Endothelial cell of umbilical vein (primary cell): ENCODE measurements around the gene PAGR1.

Experiments used
- POLR2A ChIP-seq: IDR thresholded peaks from 2 replicates; pipeline ENCODE4 v1.6.1; 2012; ENCODE audit warnings: low read depth, mild to moderate bottlenecking, control low read depth, low read length
- TF ChIP-seq, protein P1 (sequence below), 2 donors: IDR thresholded peaks; 1 replicate in 1 of 2; 2 replicates in 1 of 2; pipeline ENCODE4 v1.5.1; 2011; ENCODE audit warnings: low read length in 2 of 2, mild to moderate bottlenecking in 2 of 2, moderate library complexity in 2 of 2, control low read depth in 1 of 2, inconsistent platforms in 1 of 2, low read depth in 1 of 2; ENCODE audit not compliant: insufficient read depth in 1 of 2; ENCODE audit errors: extremely low read depth in 1 of 2

DNA sequence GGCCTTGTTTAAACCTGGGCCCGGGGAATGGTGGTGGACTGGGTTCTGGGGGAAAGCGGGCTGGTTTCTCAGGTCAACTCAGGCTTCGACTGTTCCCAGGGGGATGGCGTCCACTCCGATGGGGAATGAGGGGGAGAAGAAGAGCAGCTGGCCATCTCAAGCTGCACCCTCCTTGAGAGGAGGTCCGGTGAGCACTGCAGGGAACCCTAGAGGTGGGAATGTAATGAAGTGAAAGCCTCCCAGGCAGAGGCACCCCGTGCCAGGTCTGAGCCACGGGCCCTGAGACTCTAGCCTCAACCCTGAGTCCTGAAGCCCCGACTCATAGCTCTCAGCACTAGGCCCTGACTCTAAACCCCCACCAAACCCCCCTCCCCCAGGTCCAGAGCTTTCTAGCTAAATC, 48.3 kb downstream of the PAGR1 start:
- TF ChIP-seq, protein P1, sequence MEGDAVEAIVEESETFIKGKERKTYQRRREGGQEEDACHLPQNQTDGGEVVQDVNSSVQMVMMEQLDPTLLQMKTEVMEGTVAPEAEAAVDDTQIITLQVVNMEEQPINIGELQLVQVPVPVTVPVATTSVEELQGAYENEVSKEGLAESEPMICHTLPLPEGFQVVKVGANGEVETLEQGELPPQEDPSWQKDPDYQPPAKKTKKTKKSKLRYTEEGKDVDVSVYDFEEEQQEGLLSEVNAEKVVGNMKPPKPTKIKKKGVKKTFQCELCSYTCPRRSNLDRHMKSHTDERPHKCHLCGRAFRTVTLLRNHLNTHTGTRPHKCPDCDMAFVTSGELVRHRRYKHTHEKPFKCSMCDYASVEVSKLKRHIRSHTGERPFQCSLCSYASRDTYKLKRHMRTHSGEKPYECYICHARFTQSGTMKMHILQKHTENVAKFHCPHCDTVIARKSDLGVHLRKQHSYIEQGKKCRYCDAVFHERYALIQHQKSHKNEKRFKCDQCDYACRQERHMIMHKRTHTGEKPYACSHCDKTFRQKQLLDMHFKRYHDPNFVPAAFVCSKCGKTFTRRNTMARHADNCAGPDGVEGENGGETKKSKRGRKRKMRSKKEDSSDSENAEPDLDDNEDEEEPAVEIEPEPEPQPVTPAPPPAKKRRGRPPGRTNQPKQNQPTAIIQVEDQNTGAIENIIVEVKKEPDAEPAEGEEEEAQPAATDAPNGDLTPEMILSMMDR (IDR thresholded peaks at IDR 0.05; ENCODE audit: extremely low read depth in 1 of 2, insufficient read depth in 1 of 2, low read depth in 1 of 2, low read length in 2 of 2) = no peak
- TF ChIP-seq POLR2A = no peak
